Glomerular endothelial cell (primary cell): ENCODE results near the gene FLRT2. TPM values are rescaled to one million over a fixed set of nuclear protein-coding genes. Genes with fewer than 3 reads are reported as not detected.

Experiments used
- DNase-seq: peaks from one replicate; pipeline ENCODE4 v3.0.0-alpha.2; 2011; ENCODE audit warnings: low read depth, low spot score; ENCODE audit errors: extremely low read depth
- total RNA-seq: library from RNA; depleted of rRNA; stranded (reverse); fragments of >200 nt; gene quantifications from 2 replicates; pipeline ENCODE4 v1.2.3, GENCODE V29; 2015

Gene FLRT2
- total RNA-seq, 1 donor from 2014 or later = 153 TPM

DNA sequence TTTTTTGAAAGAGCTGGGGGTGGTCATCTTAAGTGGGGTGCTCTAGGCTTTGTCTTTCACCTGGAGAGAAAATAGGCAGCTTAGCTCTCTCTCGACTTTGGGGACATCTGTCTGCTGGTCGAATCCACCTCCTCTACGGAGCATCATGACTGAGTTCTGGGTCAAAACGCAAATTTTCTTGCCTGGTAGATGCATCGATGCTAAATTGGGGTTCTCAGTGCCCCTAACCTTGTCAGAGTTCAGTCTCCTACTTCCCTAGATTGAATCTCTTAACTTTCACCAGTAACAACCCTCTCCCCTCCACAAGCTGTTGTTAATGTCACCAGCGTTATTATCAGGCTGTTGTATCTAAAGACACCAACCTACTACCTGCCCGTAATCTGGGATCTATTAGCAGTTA is 682 bp downstream of the FLRT2 start:
- no peak for DNase-seq

DNA sequence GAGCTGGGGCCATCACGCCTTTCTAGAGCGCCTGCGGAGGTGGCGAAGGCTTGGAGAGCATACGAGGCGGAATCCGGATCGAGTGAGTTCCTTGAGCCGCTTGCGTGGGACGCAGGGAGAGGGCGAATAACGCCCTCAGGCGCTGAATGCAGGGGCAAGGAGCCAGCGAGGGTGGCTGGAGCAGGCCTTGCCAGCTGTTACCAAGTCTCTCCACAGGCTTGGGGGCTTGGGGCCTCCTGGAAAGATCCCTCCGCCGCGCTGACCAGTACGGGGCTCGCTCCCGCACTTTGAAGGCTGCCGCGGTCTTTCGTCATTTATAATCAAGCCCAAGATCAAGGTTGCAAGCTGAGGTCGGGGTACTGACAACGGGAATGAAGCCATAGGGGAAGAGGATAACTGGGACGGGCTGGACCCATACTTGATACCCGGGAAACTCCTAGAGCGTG is 1.2 kb downstream of the FLRT2 start:
- DNase-seq = no peak

DNA sequence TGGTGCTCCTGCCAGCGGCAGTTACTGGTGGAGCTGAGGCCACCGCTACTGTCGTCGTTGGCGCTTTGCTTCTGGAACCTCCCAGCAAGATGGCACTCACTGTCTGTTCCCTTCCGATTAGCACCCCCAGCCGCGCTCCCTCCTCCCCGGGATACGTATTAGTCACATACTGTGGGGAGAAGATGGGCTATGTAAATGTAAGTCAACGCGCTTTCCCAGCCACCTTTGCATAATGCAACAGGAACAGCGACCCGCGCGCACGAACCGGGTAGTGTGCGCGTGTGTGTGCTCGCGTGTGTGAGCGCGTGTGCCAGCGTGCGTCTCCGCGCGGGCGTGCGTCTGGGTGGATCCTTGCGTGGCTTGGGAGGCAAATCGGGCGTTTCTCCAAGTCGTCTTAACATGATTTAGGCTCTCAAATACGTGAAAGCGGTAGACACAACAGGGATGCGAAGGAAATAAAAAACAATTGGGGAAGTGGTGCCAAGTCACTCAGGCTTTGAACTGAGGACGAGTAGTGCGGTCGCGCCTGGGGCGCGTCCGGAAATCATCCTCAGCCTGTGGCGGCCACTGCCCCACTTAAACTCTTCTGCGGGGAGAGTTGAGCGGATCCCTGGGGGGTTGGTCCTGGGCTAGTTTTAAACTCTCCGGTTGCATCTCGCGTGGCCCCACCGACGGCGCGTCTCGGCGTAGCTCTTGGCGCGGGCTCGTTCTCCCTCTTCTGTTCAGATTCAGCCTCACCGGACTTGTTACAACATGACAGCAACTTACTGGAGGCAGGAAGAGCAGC is 1.8 kb downstream of the FLRT2 start:
- no peak for DNase-seq

DNA sequence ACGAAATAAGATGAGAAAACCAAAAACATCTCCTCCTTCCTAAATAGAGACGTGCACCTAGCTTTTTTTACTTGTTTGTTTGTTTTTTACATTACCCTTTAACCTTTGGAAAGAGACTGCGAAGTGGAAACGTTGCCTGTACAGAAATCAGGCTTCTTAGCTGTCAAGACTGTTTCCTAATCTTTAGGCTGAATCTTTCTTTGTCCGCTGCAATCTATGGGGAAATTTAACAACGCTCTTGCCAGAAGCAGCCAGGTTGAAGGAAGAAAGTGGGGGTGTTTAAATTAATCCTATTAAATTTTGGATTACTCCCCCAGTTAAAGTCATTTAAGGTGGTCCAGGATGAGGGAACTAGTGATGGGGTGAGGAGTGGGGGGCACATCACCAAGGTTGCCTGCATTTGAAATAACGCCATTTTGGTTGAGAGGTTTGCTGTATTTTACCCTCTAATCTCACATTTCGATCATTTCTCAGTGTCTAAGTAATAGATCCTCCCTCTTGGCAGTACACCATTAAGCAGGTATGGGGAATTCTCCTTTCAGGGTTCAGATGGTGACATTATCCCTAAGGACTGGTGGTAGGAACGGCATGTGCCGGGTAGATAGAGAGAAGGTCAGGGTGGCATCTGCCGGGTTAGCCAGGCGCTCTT is 2.6 kb downstream of the FLRT2 start:
- no peak for DNase-seq

DNA sequence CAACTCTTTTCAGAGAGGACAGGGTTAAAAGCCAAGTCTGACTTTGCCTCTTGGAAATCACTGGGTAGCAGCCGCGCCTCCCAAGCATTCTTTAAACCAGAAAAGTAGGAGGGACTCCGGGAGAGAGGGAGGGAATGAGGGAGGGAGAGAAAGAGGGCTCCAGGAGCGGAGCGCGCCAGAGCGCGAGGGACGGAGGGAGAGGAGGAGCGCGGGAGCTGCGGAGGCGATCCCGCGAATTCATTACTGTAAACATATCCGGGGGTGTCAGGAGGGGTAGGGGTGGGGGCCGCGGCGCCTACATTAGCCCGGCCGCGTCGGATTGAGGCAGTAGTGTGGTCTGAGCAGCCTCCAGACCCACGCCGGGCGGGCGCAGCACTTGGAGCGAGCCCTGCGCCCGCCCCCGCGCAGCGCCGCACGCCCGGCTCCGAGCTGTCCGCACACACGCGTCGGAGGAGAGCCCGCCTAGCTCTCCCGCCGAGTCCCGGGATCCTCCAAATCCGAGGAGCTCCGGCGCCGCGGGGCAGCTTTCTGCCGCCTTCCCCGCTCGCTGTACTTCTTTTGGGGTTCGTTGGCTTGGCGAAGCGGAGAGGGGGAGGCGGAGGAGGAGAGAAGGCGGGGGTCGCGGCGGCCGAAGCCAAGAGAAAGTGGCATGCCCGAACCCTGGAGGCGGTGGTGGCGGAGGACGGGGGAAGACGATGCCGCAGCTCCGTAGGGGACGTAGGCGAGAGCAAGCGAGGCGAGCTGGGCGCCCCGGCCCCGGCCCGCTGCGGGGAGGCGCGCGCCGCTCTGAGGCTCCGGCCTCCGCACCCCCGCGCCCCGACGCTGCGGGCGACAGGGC is 3.3 kb downstream of the FLRT2 start:
- DNase-seq = no peak

DNA sequence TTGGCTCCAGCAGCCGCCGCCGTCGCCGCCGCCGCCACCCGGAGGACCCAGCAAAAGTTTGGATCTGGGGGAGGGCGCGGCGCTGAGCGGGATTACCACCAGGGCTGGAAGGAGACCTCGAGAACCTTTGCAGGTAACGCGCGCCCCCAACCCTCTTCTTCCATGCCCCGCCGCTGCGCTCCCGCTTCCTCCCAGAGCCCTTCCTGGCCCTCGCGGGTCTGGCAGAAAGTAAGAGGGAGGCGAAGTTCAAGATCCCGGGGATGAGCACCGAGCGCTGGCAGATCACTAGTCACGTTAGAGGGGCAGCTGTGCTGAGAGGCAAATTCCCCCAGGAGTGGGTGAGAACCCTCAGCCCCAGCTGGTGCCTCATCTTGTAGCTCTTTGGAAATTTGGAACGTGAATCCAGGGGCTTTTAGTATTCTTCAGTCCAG is 3.9 kb downstream of the FLRT2 start:
- DNase-seq = no peak

DNA sequence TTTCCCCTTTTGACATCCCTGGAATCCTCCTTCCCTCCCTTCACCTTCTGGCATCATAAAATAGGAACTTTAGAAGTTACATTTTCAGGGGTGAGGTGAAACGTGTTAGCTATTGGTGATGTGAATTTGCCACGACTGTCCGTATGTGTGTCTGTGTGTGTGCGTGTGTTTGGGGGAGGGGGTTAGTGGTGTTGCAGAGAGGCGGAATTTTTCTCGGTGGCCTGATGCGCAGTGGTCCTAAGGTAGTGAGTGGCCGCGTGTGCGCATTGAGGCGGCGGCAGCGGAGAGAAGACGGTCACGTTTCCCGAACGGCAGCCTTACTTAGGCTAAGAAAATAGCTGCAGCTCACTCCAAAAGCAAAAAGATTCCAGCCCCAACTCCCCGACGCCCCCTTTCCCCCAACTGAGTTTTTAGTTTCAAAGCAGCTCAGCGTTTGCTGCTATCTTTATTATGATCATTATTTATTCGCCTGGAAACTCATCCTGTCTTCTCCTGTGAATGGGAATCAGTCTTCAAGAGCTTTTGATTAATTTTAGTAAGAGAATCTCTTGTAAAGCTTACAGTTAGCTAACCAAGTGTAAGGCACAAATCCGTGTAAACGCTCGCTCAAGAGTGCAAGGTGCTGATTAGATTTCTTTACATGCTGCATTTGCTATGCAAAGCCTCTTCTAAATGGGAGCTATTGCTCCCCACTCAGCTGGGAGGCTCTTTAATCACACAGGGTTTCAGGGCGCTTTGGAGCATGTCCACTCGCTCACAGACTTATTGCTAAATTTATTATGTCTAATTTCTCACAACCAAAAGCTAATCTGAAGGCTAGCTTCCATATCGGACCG is 4.7 kb downstream of the FLRT2 start:
- no peak for DNase-seq

DNA sequence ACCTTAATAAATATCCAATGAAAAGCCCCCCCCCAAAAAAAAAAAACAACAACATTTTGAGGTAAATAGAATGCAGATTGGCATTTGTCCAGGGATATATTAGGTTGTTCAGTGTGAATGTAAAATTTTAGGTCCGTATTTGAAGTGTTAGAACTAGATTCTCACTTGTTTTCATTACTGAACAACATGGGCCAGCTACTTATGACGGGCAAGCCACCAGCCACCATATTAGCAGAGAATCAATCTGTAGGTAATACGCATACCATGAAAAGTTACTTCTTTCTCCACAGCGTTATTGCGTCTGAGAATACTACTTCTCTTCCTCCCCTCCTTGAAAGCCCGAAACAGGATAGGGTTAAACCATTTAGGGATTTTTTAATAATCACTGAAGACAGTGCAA is 5.4 kb downstream of the FLRT2 start:
- no peak for DNase-seq

DNA sequence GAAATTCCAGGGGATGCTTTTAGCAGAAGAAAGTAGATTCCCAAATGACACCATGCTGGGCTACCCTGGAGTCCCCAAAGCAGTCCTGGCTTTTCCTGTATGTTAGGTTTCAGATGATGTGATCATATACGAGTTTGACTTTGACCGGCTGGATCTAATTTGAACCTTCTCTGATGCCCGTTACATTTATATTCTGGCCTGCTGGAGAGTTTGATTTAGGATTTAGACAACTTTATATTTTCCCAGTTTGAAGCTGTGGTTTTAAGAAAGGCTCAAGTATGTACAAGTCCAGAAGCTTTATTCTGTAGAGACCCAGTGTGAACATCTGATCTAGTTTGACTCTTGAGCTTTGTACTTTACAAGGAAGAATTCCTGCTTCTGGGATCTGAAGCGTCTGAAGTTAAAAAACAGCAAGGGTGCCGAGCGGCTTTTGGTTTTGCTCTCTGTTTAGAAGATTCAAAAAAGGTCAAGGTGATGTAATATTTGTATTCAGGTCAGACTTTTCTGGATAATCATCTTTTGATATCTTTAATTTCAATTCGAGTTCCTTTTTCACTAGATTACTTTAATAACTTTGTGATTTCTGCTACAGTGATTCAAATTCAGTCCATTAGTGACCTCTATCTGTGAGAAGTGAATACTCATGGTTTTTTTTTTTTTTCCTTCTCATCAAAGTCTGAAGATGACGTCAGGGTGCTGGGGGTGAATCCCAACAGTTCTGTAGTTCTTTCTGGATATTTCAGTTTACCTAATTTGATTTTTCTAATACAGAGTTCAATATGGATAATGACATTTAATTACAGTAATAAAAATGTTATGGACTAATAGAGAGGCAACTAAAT is 6.3 kb downstream of the FLRT2 start:
- DNase-seq = no peak

DNA sequence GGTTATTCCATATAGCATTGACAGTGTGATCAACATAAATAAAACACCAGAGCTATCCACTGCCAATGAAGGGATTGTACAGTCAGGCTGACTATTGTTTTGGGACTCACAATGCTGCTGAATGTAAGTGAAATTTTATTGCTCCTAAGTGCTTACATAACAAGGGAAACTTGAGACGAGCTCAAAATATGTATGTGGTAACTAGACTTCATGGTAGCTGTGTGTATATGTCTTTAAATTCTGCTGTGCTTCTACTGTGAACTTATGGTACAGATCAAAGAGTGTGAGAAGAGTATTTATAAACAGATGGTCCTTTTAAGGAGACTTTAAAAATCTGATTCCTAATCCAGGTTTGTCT is 6.9 kb downstream of the FLRT2 start:
- no peak for DNase-seq

DNA sequence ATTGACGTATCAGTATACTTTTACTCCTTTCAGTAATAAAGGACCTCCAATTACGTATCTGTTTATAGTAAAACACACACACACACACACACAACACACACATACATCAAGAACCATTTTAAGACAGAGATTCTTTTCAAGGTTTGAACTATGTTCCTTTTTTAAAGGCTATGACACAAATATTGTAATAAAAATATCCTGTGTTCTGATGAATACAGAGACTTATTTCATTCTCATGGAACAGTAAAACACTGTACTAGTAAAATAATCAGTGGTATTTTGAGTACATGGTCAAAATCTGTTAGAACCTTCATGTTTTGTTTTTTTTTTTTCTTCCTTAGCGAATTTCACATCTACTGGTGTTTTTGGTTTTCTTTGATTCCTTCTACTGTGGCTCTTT is 7.6 kb downstream of the FLRT2 start:
- DNase-seq = no peak

DNA sequence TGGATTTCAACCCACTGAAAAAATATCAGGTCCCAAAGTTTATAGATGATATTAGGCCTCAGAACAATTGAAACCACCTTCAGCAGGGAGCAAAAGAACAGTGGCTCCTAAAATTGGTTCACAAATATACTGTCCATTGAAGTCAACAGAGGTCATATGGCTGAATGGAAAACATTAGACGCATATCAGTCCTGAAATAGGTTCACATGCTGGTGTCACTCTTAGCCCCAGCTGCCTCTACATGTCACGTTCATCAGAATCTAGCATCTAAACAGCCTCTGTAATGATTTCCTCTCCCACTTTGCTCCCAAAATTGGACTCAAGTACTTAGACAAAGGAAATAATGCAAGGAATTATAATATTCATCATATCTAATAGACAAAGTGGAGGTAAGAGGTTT is 8.7 kb downstream of the FLRT2 start:
- DNase-seq = no peak

DNA sequence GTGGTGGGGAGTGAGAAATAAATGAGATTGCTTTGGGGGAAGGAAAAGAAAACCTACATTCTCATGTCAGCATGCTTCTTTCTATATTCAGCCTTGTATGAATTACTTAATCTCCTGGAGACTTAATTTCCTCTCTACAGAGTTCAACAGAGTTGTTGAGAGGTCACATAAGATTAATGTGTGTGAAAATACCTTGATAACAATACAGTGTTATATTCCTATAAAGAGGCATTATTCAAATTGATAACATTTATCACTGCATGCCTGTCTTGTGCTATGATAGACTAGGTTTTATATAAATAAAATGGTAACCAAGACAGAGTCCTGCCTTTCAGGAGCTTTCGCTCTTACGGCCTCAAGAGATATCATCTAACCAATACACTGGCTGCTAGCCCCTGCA is 9.6 kb downstream of the FLRT2 start:
- no peak for DNase-seq

DNA sequence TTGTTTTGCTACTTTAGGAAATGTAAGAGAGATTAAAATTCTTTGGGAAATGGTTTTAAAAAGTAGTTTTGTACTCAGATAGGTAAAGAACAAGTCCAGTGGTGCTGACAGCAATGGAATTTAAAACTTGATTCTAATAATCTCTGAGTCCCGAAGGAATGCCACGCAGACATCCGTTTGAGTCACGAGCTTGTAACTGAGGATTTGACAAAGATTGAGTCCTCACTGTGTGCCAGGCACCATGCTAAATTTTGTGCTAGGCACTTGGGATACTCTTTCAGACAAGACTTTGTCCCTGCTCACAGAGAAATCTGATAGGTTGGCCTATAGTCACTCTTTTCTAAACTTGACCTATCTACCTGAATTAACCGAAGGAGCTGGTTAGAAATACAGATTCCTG is 12.7 kb downstream of the FLRT2 start:
- no peak for DNase-seq

DNA sequence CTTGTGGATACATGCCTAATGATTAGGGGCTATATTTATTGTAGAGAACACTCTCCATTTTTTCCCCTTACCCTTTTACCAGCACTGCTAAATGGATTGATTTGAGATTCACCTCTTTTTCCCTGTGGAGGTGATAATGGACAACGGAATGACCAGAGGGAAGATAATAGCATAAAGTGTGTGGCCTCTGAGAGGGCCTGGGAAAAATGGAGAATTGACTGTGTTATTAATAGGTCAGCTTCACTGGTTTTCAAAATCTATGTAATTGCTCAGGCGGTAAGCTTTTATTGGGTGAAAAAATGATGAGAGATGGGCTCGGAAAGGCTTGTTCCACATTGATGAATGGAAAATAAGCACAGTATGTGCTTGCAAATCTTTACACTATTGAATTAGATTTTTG is 15.8 kb downstream of the FLRT2 start:
- DNase-seq = no peak

DNA sequence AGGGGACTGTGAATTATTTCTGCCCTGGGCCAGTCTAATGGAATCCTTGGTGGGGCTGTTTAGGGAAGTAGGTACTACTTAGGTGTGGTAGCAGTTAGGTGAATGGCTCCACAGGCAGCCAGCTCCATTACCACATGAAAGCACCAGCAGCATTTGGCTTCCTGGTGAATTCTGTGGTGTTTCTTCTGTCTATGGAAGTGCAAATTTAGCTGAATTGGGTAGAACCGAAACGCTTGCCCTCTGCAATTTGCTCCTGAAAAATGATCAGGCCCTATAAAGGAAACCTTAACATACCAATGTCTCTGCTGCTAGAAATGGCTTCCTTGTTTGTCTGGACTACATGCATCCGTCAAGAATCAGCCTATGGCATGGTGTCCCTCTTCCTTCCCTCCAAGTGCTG is 16.4 kb downstream of the FLRT2 start:
- DNase-seq = no peak

DNA sequence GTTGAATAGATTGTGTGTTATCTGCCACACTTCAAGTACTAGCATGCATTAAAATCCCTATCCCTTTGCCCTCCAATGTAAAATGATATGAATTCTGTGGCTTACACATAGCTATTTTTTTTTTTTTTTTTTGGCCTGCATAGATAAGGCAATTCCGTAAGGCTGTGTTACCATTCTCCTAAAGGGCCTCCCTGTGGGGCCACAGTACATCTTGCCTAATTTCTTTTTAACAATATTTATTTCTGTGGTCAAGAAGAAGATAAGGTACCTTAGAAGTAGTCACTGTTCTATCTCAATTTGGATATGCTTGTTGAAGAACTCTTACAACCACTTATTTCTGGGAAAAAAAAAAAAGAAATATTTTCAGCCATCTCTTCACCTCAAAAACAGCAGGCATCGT is 19.8 kb downstream of the FLRT2 start:
- DNase-seq = no peak

DNA sequence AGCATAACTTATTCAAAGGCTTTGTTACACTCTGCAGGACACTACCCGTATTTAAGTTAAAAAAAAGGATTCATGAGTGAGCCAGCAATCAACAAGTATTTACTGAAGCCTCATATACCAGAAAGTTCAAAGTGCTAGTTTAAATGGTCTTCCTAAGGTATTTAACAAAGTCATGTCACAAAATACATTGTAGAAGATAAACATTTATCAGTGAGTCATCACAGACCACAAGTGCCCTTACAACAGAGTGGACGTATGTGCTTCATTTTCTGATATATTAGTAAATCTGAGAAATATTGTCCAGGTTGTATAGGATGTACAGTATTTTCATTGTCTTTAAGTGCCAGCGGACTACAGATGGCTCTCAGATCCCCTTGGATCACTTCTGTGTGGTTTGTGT is 24.2 kb downstream of the FLRT2 start:
- no peak for DNase-seq

DNA sequence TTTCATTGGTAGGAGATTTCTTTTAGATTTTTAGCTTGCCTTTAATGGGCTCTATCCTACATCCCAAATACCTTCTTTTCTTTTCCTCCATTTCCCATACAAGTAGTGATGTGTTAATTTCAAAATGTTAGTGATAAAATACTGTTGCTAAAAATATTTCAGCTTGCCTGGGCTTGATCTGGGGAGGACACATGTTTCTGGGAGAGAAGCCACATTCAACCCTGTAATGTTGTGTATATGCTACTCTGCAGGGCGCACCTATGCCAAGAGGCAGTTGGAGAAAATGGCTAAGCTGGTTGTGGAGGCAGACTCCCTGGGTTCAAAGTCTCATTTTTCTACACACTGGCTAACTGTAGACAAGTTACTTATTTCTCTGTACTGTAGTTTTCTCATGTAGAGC is 26.3 kb downstream of the FLRT2 start:
- DNase-seq = no peak

DNA sequence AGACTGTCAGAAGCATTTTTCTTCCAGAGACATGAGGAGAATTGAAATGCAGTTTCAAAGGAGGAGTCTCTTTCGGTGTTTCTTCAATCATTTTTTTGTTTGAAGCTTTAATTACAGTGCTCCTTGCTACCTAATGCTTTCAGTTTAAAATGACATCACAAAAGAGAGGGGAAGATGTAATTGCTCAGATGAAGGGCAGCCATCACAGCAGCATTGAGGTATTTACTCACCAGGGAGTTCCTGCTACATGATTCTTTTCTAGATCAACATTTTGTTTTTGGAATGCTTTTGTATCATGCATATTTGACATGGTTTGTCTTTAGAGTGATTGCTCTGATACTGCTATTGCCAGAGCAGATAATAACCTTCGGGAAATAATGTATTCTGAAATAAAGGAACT is 28.6 kb downstream of the FLRT2 start:
- no peak for DNase-seq
